ENCODE measurements around the gene MATR3.
"Not testable (repeated sequence)": the region's sequence is repeated elsewhere in the genome, so short reads cannot be mapped to it uniquely, and the experiment has no call there.

Gene MATR3

GRCh38 chr5:139335811-139336210 lies 42.3 kb downstream of the MATR3 start:
- TF ChIP-seq, protein P1, sequence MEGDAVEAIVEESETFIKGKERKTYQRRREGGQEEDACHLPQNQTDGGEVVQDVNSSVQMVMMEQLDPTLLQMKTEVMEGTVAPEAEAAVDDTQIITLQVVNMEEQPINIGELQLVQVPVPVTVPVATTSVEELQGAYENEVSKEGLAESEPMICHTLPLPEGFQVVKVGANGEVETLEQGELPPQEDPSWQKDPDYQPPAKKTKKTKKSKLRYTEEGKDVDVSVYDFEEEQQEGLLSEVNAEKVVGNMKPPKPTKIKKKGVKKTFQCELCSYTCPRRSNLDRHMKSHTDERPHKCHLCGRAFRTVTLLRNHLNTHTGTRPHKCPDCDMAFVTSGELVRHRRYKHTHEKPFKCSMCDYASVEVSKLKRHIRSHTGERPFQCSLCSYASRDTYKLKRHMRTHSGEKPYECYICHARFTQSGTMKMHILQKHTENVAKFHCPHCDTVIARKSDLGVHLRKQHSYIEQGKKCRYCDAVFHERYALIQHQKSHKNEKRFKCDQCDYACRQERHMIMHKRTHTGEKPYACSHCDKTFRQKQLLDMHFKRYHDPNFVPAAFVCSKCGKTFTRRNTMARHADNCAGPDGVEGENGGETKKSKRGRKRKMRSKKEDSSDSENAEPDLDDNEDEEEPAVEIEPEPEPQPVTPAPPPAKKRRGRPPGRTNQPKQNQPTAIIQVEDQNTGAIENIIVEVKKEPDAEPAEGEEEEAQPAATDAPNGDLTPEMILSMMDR (IDR thresholded peaks at IDR 0.05; ENCODE audit: insufficient read depth, low read depth, low read length, missing control alignments): no peak
- no peak for DNase-seq (ENCODE audit: low read depth)
- H3K4me3 ChIP-seq (ENCODE audit: low read depth, low read length): no peak overlapping the region

DNA sequence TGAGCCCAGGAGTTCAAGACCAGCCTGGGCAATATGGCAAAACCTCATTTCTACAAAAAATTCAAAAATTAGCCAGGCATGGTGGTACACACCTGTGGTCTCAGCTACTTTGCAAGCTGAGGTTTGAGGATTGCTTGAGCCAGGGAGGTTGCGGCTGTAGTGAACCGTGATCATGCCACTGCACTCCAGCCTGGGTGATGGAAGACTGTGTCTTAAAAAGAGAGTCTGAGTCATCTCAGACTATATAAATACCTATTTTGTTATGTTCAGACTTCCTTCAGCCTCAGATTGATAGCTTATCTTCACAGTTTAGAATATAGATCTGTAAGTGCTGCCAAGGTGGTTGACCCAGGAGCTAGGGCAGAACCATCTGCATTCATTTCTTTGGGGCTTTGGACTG lies 46.5 kb downstream of the MATR3 start:
- H3K4me3 ChIP-seq (ENCODE audit: low read depth, low read length): no peak overlapping the region
- no peak for DNase-seq (ENCODE audit: low read depth)
- TF ChIP-seq, protein P1 (IDR thresholded peaks at IDR 0.05; ENCODE audit: insufficient read depth, low read depth, low read length, missing control alignments): no peak

DNA sequence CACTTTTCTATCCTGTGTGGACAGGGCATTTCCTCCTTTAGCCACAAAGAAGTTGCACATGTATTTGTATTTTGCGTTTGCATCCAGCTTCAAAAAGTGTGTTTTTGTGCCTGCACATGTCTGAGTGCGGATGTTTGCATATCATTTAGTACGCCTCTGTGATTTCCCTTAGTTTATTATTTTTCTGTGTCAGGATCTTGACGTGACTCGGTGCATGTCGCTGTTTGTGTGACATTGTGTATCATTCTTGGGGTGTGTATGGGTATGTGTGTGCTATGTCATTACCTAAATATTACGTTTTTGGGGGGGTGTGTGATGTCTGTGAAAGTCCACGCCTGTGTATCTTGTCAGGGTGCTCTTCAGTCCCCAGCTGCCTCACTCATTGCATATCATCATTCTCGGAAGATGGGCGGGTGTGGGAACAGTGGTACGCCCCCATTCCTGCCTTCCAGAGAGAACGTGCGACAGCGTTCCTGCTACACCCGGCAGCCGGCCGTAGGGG lies 47.7 kb downstream of the MATR3 start:
- DNase-seq (ENCODE audit: low read depth): no peak
- H3K4me3 ChIP-seq (ENCODE audit: low read depth, low read length): peak overlapping the region; percentile 87
- TF ChIP-seq, protein P1 (IDR thresholded peaks at IDR 0.05; ENCODE audit: insufficient read depth, low read depth, low read length, missing control alignments): no peak

DNA sequence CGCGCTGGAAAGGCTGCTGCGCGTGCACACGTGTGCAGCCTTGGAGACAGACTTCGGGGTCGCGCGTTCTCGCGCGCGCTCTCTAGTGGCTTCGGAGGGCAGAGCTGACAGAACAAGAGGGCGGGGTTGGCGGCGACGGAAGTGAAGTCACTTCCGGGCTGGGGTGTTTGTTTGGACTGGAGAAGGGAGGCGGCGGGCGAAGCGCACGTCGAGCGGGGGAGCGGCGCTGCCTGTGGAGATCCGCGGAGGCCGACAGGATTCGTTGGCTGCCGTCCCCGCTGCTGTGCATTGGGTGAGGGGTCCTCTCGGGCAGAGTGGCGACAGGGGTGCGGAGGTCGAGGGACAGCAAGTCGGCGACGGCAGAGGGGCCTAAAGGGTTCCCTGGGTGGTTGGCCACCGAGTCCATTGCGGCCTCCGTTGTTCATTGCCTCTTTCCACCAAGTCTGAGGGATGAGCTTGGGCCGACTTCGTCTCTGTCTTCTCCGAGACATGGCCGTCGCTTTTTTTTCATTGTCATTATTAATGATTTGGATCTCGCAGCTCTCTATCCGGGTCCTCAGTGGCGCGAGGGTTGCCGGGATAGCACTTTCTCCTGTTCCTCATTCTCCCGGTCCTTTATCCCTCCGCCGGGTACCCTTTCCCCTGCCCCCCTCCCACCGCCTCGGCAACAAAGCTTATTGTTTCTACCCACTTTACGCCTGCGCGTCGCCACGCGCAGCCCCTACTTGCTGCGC lies 48.3 kb downstream of the MATR3 start, which contains the start of gene PAIP2:
PAIP2 (plus strand) TSS at position 166 of the 734 bp plus-strand sequence. CDS start 21,931 bp downstream, outside the sequence.
- H3K4me3 ChIP-seq (ENCODE audit: low read depth, low read length): peak within 1 kb of the TSS; percentile 87
- peak; percentile 98 for DNase-seq (ENCODE audit: low read depth)
- TF ChIP-seq, protein P1 (IDR thresholded peaks at IDR 0.05; ENCODE audit: insufficient read depth, low read depth, low read length, missing control alignments): peak; percentile 82

- TF ChIP-seq, protein P1 (IDR thresholded peaks at IDR 0.05; ENCODE audit: insufficient read depth, low read depth, low read length, missing control alignments): no peak
- H3K4me3 ChIP-seq (ENCODE audit: low read depth, low read length): peak overlapping the region; percentile 87
- peak; percentile 90 for DNase-seq (ENCODE audit: low read depth)
These were observed 48.8 kb downstream of the MATR3 start for GRCh38 chr5:139342423-139342723.

DNA sequence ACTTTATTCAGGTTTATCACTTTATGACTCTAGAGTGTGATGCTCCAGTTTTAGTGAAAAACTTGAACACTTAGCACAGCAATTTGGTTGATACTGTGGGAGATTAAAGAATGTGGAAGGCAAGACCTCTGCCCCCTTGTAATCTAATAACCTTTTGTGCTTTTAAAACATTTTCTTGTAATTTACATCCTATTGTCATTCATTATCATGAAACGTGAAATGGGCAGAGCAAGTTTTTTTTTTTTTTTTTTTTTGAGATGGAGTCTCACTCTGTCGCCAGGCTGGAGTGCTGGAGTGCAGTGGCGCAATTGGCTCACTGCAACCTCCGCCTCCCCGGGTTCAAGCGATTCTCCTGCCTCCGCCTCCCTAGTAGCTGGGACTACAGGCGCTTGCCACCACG lies 49.9 kb downstream of the MATR3 start:
- TF ChIP-seq, protein P1 (IDR thresholded peaks at IDR 0.05; ENCODE audit: insufficient read depth, low read depth, low read length, missing control alignments): no peak
- no peak for DNase-seq (ENCODE audit: low read depth)
- peak overlapping the region; percentile 87 for H3K4me3 ChIP-seq (ENCODE audit: low read depth, low read length)

GRCh38 chr5:139344177-139344576 lies 50.6 kb downstream of the MATR3 start:
- TF ChIP-seq, protein P1 (IDR thresholded peaks at IDR 0.05; ENCODE audit: insufficient read depth, low read depth, low read length, missing control alignments): no peak
- H3K4me3 ChIP-seq (ENCODE audit: low read depth, low read length): no peak overlapping the region
- no peak for DNase-seq (ENCODE audit: low read depth)

DNA sequence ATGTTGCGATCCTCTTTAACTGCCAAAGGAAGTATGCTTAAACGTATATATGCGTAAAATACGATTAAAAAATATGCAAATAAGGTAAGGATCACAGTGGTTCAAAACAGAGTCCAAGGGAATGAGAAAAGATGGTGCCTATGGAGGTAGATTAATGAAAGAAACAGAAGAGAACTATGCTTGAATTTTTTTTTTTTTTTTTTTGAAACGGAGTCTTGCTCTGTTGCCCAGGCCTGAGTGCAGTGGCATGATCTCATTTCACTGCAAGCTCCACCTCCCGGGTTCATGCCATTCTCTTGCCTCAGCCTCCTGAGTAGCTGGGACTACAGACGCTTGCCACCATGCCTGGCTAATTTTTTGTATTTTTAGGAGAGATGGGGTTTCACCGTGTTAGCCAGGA lies 51.9 kb downstream of the MATR3 start:
- H3K4me3 ChIP-seq (ENCODE audit: low read depth, low read length): not testable (repeated sequence)

DNA sequence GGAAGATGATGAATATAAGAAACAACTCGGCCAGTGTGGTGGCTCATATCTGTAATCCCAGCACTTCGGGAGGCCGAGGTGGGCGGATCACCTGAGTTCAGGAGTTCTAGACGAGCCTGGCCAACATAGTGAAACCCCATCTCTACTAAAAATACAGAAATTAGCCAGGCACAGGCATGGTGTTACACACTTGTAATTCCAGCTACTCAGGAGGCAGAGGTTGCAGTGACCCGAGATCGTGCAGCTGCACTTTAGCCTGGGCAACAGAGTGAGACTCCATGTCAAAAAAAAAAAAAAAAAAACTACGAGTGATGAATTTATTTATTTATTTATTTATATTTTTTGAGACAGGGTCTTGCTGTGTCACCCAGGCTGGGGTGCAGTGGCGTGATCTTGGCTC lies 54.3 kb downstream of the MATR3 start:
- not testable (repeated sequence) for H3K4me3 ChIP-seq (ENCODE audit: low read depth, low read length); DNase-seq (ENCODE audit: low read depth)

More for the DNA sequence above, 51.9 kb downstream of the MATR3 start:
- DNase-seq (ENCODE audit: low read depth): not testable (repeated sequence)

Data from GM12865 (cell line).